Measurements from ENCODE around the gene ABCD1. TPM values are rescaled to one million over a fixed set of nuclear protein-coding genes. Genes with fewer than 3 reads are reported as not detected.

ABCD1 gene
- total and polyA plus RNA-seq, 9 of the 15 experiments (the other 6 are each of a cell fraction or from before 2014, with no cell fraction given), result 0.07 to 6.9 (median 2.2) TPM

DNA sequence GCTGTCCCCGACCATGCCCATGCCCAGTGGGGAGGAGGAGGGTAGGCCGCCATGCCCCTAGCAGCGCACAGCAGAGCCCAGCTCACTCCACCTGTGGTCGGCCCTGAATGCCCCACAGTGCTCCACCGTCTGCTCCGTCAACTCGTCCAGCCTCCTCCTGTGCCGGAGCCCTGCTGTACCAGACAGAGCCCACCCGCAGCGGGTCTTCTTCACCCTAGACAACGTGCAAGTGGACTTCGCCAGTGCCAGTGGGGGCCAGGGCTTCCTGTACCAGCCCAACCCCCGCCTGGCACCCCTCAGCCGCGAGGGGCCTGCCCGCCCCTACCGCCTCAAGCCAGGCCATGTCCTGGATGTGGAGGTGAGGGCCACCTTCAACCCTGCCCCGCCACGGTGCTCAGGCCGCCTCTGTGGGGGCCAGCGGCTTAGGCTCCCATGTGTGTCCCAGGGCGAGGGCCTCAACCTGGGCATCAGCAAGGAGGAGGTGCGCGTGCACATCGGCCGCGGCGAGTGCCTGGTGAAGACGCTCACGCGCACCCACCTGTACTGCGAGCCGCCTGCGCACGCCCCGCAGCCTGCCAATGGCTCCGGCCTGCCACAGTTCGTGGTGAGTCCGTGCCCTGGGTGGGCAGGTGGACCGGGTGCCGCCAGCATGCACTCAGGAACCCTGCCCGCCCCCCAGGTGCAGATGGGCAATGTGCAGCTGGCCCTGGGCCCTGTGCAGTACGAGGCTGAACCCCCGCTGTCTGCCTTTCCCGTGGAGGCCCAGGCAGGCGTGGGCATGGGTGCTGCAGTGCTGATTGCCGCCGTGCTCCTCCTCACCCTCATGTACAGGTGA lies 49.3 kb downstream of the ABCD1 start:
- Histone ChIP-seq H2AFZ (ENCODE audit: low read depth, low read length) (no peak overlapping the region), H3K79me2 (ENCODE audit: control insufficient read depth, insufficient read depth, low read length) (no peaks in the 10 kb centered on the region), H3K9me1 (ENCODE audit: control insufficient read depth, insufficient read depth, low read length) (peaks cover 4% of the 10 kb centered on the region), H3K4me2 (ENCODE audit: insufficient read depth, low read length) (no peak overlapping the region), H3K4me3 (no peak overlapping the region), H3K27ac (ENCODE audit: extremely low read depth, low read depth, low read length) (no peak overlapping the region), H4K20me1 (replicated peaks; ENCODE audit: control insufficient read depth, insufficient read depth, low read length) (no peaks in the 10 kb centered on the region), H3K9ac (ENCODE audit: insufficient read depth in 1 of 2, low read depth in 2 of 2, low read length in 2 of 2) (no peak overlapping the region), H3K9me3 (replicated peaks; ENCODE audit: control insufficient read depth, insufficient read depth, low read depth, low read length) (no peaks in the 10 kb centered on the region), H3K36me3 (ENCODE audit: control insufficient read depth, insufficient read depth, low read length) (no peaks in the 10 kb centered on the region), H3K27me3 (ENCODE audit: control insufficient read depth in 2 of 2, insufficient read depth in 2 of 2, low read length in 2 of 2) (no peaks in the 10 kb centered on the region), H3K4me1 (replicated peaks in 1 of 2; ENCODE audit: control insufficient read depth in 2 of 2, insufficient read depth in 2 of 2, low read length in 2 of 2) (peaks cover 8 to 89% of the 10 kb centered on the region in 2 experiments; a peak in 4 of 5 replicates)
- DNase-seq (ENCODE audit: extremely low read depth in 1 of 4, low spot score in 3 of 4) (no peak), FAIRE-seq (no peak), ATAC-seq (no peak)
- WGBS (ENCODE audit: insufficient coverage, low coverage, missing lambda C conversion rate), result 93% methylated on average over 16 of the region's 48 CpGs
- ChIA-PET POLR2A (no interaction called here), CTCF (ENCODE audit: low intra/inter-chr PET ratio) (no interaction called here)
- no TSS peak for BruUV-seq (replicated peaks)
- in situ Hi-C loops (cut with MboI), result no loop called here
- TF ChIP-seq, protein P1, sequence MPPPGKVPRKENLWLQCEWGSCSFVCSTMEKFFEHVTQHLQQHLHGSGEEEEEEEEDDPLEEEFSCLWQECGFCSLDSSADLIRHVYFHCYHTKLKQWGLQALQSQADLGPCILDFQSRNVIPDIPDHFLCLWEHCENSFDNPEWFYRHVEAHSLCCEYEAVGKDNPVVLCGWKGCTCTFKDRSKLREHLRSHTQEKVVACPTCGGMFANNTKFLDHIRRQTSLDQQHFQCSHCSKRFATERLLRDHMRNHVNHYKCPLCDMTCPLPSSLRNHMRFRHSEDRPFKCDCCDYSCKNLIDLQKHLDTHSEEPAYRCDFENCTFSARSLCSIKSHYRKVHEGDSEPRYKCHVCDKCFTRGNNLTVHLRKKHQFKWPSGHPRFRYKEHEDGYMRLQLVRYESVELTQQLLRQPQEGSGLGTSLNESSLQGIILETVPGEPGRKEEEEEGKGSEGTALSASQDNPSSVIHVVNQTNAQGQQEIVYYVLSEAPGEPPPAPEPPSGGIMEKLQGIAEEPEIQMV (tag; conservative IDR thresholded peaks at IDR 0.05; ENCODE audit: low read depth), result no peak
- TF ChIP-seq HNRNPL (IDR thresholded peaks at IDR 0.05; ENCODE audit: low read depth, low read length), result peak; percentile 51; the same call in 1 of the 2 replicates
- intact Hi-C loops (cut with micrococcal nuclease), result no loop called here
